ENCODE data around the gene PNPLA8.
"Not testable (repeated sequence)": the region's sequence is repeated elsewhere in the genome, so short reads cannot be mapped to it uniquely, and the experiment has no call there.

PNPLA8 gene

DNA sequence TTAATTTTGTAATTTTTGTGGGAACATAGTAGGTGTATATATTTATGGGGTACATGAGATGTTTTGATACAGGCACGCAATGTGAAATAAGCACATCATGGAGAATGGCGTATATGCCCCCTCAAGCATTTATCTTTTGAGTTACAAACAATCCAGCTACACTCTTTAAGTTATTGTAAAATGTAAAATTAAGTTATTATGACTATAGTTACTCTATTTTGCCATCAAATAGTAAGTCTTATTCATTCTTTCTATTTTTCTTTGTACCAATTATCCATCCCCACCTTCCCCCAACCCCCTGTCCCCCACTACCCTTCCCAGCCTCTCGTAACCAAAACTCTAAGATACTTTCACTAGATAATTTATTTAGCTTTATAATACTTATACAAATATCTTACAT is 7.8 kb upstream of the PNPLA8 start:
- DNase-seq (ENCODE audit: low spot score): no peak
- FAIRE-seq: no peak

DNA sequence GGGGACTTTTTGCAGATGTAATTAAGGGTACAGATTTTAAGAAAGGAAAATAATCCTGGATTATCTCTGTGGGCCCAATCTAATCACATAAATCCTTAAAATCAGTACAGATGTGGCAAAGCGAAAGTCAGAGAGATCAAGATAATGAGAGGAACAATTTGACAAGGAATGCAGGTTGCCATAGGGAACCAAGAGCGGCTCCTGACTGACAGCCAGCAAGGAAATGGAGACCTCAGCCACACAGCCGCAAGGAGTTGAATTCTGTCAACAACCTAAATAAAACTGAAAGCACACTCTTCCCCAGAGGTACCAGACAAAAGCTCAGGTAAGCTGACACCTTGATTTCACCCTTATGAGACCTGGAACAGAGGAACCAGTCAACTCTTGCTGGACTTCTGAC is 3.4 kb upstream of the PNPLA8 start:
- FAIRE-seq (no peak), DNase-seq (ENCODE audit: low spot score) (no peak)

DNA sequence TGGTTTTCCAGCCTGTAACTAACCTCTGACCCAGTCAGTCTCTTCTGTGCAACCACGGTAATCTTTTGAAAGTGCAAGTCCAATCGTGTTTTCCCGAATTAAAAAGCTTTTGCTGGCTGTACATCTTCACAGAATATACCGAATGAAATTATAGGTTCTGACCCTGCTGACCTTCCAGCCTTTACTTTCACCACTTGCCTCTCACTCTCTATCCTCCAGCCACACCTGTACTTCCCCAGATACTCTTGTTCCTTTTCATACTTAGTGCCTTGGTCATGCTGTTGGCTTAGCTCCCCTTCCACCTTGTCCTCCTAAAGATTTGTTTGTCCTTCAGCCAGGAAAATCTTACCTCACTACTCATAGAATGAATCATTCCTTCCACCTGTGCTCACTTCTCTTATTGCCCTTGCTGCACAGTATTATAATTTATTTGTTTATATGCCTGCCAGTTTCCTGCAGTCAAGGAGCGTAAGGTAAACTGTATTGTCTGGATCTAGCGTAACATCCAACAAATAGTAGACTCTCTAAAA is 2.3 kb upstream of the PNPLA8 start:
- DNase-seq (ENCODE audit: low spot score) (no peak), FAIRE-seq (no peak)

DNA sequence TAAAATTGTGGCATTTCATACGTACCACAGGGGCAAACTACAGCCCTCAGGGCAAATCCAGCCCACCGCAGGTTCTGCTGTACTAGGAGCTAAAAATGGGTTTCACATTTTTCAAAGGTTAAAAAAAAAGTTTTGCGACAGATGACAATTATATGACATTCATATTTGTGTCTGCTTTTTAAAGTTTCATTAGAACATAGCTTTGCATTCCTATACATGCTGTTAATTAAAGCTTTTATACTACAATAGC is 758 bp upstream of the PNPLA8 start:
- FAIRE-seq: no peak
- no peak for DNase-seq (ENCODE audit: low spot score)

DNA sequence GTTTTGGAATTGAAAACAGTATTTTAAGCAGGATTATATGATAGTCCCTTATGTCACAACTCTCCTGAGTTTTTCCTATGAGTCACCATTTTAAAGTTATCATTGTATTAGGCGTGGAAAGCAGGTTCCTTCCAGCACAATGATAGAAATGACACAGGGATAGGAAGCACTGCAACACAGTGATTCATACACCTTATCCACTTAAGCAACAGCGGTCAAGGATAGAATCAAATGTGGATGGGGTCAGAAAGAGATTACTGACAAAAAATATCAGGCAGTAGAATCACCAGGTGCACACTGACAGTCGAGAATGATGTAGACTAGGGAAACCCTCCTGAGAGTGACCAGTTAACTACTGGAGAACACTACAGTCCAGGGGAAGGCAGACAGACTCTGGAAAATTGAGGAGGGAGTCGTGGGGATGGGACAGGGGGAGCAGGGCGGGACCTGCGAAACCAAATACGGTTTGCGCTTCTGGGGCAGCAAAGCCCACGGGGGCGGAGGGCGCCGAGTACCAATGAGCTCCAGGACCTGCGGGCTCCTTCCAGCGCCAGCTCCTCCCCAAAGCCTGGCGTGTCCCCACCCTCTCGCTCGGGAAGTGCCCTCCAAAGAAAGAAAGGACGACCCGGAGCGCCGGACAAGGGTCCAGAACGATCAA is 479 bp downstream of the PNPLA8 start:
- DNase-seq (ENCODE audit: low spot score): peak; percentile 59
- FAIRE-seq: peak; percentile 71

DNA sequence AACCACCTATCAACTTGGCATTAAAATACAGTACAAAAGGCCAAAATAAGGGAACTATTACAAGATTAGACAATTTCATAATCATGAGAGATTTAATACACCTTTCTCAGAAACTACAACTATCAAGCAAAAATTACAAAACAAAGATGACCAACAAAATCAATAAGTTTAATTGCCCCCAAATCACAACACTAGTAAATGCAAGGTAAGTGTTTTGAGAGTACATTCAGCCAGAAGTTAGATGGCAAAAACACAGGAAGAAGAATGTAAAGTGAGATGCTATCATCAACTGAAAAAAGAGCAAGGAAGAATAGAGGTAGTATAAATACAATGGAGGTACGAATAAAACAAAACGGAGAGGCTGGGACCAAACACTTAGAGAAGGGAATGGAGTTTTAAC is 3.2 kb downstream of the PNPLA8 start:
- FAIRE-seq: no peak
- no peak for DNase-seq (ENCODE audit: low spot score)

DNA sequence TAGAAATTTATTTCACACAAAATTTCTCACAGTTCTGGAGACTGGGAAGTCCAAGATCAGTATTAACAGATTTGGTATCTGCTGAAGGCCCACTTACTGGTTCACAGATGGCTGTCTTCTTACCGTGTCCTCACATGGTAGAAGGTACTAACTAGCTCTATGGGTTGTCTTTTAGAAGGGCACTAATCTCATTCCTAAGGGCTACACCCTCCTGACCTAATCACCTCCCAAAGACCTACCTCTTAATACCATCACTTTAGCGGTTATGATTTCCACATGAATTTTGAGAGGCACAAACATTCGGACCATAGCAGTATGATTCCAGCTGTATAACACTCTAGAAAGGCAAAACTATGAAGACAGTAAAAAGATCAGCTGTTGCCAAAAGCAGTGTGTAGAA is 8.0 kb downstream of the PNPLA8 start:
- no peak for DNase-seq (ENCODE audit: low spot score)
- FAIRE-seq: no peak

DNA sequence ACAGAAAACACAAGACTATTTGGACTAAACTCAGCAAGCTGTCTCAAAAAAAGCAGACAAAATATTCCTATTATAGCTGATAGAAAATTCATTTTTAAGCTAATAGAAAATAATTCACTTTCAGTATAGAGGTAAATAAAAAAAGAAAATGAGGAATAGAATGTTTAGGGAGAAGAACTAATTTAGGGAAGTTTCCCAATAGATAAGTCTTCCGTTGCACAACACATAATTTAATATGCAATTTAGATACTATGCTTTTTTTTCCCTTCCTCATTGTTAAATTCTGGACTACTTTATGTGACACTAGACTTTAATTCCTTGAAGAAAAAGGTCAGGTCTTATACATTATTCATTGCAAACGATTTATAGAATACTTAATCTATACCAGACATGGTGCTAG is 10.3 kb downstream of the PNPLA8 start:
- FAIRE-seq (peak; percentile 16), DNase-seq (ENCODE audit: low spot score) (no peak)

DNA sequence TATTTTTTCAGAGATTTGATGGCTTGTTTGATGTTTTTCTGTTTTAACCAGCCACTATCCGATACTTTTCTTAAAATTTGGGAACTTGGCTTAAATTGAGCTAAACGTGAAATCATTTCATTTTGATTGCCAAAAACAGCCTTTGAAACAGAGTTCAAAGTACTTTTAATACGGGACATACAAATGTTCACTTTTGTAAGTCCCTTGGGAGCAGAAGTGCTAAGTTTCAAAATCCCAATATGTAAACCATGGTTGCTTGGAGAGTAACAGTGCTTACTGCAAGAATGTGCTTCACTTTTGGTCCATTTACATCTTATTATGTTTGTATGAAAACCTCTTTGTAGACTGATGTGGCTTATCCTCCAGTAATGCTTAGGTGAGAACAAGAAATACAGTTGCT is 10.9 kb downstream of the PNPLA8 start:
- FAIRE-seq (no peak), DNase-seq (ENCODE audit: low spot score) (no peak)

DNA sequence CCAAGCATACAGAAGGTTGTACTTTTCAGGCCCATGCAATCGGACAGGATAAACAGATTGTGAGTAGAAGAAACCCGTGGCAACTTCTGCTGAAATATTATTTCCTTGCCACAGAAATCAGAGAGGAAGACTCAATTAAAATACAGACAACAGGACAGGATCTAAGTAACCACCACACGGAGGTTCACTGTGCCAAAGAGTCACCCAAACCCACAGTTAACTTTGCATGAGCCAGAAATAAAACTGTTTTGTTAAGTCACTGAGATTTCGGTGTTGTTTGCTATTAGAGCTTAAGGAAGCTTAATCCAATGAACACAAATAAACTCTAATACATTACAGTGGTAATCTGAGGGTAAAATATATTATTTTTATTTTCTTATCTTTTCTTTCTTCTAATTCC is 14.0 kb downstream of the PNPLA8 start:
- no peak for FAIRE-seq

DNA sequence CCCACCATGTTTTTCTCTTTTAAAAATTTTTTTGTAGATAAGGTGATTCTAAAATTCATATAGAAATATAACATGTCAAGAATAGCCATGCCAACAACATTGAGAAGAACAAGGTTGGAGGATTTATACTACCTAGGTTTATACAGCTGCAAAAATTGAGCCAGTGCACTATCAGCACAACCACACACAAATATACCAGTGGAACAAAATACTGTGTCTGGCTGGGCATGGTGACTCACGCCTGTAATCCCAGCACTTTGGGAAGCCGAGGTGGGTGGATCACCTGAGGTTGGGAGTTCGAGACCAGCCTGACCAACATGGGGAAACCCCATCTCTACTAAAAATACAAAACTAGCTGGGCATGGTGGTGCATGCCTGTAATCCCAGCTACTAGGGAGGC is 21.4 kb downstream of the PNPLA8 start:
- not testable (repeated sequence) for DNase-seq (ENCODE audit: low spot score); FAIRE-seq

More for the DNA sequence above, 14.0 kb downstream of the PNPLA8 start:
- no peak for DNase-seq (ENCODE audit: low spot score)

DNA sequence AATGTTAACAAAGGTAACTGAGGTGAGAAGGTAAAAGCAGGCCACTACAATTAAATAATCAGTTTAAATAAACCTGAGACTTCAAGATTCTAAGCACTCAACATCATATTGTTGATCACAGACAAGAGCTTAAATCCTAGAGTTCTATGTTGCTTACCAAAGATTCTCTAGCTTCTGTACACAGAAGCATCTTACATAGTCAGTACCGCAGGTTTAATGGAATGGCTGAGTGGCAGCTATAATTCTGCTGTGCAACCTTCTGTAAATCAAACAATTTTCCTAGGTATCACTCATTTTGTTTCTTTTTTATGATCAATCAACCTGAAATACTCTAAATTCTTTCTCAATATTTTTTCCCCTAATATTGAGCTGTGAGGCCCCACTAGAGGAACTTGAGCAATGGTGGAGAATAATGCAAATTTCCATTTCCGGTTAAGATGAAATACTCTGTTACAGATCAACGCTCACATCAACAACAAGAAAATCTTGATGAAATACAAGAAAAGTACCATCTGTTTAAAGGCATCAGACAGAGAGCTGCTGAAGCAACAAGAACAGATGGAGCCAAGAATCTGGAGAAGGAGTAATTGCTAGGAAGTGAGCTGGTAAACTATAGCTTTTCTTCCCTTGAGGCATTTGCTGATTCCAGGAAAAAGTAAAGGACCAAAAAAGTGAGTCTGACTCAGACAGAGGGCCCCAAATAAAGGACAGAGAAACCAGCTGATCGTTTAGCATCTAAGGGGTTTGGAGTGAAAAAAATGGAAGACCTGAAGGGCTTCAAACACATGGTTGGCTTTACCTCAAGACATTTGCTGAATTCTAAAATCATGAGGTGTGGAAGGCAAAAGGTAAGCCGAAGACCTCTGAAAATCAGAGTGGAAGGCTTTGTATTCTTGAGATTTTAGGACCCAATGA is 22.6 kb downstream of the PNPLA8 start:
- DNase-seq (ENCODE audit: low spot score) (no peak), FAIRE-seq (no peak)

DNA sequence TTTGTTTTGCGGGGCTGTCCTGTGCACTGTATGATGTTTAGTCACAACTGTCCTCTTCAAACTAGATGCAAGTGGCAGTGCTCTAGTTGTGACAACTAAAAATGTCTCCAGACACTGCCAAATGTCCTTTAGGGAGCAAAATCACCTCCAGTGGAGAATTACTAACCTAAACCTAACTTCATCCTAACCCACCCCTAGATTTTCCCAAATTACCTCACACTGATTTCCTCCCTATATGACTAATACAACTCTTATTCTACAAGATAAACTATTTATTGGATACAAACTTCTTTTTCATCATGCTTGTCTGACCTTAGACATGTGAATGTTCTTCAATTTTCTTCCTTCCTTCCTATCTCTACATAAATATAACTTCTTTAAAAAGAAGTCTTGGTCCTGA is 26.4 kb downstream of the PNPLA8 start:
- no peak for FAIRE-seq
- DNase-seq (ENCODE audit: low spot score): no peak

DNA sequence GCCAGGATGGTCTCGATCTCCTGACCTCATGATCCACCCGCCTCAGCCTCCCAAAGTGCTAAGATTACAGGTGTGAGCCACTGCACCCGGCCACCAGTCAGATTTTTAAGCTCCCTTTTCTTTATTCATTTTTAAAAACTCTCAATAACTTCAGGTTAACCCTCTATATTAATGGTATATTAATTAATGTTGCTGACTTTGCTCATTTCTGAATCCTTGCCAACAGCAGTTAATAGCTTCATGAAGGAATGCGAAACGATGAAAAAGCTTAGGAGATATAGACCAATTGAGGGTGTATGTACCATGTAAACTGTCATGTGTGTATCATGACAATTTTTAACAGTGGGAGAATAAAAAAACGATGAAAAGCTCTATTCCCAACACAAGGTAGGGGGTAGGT is 27.5 kb downstream of the PNPLA8 start:
- DNase-seq (ENCODE audit: low spot score) (no peak), FAIRE-seq (no peak)

DNA sequence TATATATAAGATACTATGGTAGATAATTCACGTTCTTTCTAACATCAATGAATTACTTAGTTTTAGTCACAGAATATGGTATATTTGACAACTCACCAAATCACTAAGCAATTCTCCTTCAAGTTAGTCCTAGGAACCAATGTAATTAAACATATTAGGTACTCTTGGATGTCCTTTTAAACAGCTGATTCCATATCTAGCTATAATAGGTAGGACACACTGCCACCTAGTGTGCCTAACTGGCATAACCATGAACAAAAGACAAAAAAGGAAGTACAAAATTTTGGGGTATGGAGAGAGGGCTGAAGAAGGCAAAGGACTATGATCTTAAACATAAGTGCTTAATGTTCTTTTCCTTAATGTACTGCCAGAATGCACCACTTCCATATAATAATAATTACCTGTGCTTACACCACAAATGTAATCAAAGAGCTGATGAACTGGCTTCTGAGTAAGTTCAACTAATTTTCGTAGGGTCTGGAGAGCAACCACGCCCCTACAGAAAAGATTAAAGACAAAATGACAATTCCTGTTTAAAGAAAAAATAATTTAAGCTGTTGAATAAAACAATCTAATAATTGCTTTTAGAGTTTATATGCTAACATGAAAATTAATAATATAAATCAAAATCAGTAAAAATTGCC is 28.7 kb downstream of the PNPLA8 start:
- FAIRE-seq (peak; percentile 88), DNase-seq (ENCODE audit: low spot score) (peak; percentile 53)

DNA sequence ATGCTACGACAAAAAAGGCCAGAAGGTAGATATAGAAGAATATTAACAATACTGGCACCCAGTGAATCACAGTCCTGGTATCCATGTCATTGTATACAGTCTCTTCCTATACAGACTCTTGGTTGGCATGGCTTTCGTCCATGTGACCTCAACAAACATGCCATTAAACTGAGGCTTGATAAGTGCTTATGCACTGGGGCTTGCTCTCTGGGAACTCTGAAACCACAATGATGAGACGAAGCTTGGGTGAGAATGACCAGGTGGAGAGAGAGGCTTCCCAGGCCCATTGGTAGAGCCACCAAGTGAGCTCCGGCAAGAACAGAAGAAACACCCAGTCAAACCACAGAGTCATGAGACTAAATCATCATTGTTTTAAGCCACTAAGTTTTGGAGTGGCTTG is 33.2 kb downstream of the PNPLA8 start:
- FAIRE-seq (peak; percentile 98), DNase-seq (ENCODE audit: low spot score) (peak; percentile 99)

DNA sequence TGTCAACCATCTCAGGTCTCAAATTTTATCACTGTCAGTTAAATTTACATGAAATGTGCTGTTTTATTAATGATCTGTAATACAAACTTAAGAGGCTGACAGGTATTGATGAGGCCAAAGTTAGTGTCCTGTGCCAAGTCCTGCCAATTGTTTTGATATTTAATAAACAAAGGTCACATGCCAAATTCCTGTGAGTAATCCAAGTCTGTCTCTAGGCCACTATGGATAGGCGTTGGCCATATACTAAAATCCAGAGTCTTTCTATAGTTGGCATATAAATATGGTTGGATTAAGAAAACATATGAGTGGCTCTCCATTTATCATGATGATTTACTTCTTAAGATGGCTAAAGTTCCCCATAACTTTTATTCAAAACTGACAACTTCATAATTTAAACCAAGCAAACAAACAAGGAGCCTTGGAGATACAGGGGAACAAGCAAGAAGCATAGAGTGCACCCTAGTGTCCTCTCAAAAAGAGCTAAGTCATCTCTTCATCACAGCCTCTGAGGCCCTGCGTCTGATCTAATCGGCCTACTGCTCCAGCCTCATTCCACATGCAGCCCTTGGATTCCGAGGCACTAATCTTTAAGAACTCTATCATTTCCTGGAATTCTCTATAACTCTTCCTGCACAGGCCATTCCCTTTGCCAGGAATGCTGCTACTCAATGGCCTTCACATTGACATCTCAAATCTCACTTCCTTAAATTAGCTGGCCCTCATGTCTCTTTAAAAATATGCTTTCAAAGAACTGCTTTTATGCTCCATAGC is 37.0 kb downstream of the PNPLA8 start:
- FAIRE-seq (no peak), DNase-seq (ENCODE audit: low spot score) (no peak)

DNA sequence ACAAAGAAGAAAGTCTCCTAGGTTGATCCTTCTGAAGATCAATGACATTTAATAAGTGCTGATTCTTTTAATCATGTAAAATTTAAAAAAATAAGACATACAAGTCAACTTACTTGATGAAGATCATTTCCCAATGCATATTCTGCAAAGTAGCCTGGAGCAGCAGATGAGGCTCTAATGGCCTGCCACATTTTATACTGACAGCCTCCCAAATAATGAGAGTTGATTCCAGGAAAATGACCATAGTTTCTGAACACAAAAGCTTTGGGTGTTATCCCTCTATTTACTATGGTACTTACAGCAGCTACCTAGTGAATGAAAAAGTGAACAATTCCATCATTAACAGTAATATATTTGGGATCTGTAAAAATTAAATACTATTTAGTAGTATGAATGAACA is 38.3 kb downstream of the PNPLA8 start:
- DNase-seq (ENCODE audit: low spot score) (no peak), FAIRE-seq (no peak)

DNA sequence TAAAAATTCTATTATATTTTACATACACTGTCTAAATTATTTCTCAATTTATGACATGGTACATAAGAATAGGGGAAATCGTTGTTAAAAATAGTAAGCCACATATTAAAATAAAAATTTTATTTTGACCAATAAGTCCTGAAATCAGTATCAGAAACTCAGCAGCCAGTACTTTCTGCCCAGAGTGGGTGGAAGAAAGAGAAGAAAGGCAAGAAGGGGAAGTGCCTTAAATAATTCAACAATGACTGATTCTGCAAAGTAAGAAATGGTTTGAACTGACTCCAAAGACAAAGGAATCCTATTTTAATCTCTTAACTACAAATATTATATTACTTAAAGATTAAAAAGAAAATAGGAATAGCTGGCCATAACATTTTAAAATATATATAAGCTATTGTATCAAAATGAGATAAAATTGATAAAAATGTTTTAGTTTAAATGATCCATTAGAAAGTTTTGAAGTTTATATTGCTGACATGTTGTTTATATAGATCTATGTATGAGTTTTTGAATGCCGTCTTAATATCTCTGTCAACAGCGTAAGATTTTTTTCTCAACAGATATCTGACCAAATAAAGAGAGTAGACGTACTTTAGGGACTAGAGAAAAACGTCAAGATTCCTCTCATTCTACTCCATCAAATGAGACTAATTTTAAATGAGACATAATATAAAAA is 39.5 kb downstream of the PNPLA8 start:
- FAIRE-seq: peak; percentile 53
- no peak for DNase-seq (ENCODE audit: low spot score)

DNA sequence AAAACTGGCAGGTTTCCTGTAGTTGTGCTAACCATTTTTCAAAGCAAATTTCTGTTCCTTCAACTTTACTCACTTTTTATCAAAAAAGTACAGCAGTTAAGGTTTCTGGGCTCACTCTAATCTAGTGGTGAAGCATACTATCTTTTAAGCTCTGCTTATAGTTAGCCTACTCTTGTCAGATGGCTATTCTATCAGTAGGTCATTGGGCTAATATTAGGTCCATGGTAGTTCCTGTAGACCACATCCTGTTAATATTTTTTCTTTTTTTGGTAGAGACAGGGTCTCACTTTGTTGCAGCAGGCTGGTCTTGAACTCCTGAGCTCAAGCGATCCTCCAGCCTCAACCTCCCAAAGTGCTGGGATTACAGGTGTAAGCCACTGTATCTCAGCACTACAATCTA is 41.8 kb downstream of the PNPLA8 start:
- DNase-seq (ENCODE audit: low spot score): no peak

DNA sequence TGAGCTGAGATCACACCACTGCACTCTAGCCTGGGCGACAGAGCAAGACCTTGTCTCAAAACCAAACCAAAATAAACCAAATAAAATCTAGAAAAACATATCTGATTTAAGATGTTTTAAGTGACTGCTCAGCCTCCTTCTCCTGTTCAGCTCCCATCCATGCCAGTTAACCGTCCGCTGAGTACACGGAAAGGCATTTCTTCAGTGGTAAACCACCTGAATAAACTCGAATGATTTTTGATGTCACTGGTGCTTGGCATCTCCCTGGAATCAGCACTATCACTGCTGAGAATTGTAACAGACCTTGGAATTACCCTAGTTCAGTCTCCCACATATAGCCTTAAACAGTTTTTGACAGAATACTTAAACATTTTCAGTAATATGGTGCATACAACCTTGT is 45.6 kb downstream of the PNPLA8 start:
- peak; percentile 83 for FAIRE-seq

More for the DNA sequence above, 41.8 kb downstream of the PNPLA8 start:
- FAIRE-seq: no peak

More for the DNA sequence above, 45.6 kb downstream of the PNPLA8 start:
- DNase-seq (ENCODE audit: low spot score): peak; percentile 83
